Measurements from ENCODE around the gene BBS4. TPM values are rescaled to one million over a fixed set of nuclear protein-coding genes. Genes with fewer than 3 reads are reported as not detected.

BBS4 gene
- total and polyA plus RNA-seq, 9 of the 15 experiments (the other 6 are each of a cell fraction or from before 2014, with no cell fraction given): 25.1 to 80.7 (median 38.9) TPM

DNA sequence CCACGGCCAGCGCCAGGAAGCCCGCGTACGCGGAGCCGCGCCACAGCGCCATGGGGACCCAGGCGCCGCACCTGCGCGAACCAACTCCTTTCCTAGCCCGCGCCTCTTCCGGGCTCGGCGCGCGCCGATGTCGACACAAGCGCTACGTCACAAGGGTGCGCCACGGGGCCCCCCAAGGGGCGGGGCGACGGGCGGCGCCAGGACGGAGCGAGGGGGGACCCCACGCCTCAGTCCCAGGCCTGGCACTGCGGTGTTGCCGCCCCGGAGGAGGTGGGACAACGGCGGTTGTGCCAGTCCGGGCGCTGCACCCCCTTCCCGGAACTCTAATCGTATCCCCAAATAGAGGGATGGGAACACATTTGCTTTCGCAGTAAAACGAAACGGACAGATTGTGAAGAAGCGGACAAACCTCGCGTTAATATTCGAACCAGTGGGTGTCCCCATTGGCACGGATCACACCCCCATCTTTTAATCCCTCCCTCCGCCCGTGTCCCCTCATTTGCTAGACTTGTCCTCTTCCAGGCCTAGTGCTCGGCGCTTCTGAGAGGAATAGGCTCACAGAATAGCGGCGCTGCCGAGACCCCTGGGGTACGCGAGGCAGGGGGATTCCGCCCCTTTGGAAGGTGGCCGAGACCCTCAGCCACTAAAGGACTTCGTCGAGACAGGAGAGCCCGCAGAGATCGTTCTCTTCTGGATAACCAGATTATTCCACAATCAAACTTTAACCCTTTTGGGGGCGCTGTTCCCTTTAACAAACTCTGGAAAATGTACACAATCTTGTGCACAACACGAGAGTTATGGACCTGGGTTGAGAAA, 97.8 kb downstream of the BBS4 start, which contains the start of gene ADPGK (continued):
- peak; percentile 67 for TF ChIP-seq PRPF4 (IDR thresholded peaks at IDR 0.05; ENCODE audit: insufficient read depth, low read depth, low read length, poor library complexity, severe bottlenecking)
- TF ChIP-seq PCBP2 (IDR thresholded peaks at IDR 0.05; ENCODE audit: low read depth, low read length, poor library complexity, severe bottlenecking): peak; percentile 34
- TF ChIP-seq SRF (CRISPR knock-in tag; IDR thresholded peaks at IDR 0.05): peak in 1 of 2 experiments; percentile 62; a peak in 1 of 4 replicates
- TF ChIP-seq, protein P1, sequence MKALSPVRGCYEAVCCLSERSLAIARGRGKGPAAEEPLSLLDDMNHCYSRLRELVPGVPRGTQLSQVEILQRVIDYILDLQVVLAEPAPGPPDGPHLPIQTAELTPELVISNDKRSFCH (CRISPR knock-in tag; IDR thresholded peaks at IDR 0.05): no peak
- TF ChIP-seq, protein P1 (tag; IDR thresholded peaks at IDR 0.05): 0 out of 2 replicates have a peak, but pooled peaks have one; percentile 19
- peak; percentile 100 for TF ChIP-seq ELF2 (CRISPR knock-in tag; IDR thresholded peaks at IDR 0.05)
- peak; percentile 30 for TF ChIP-seq CHD4 (IDR thresholded peaks at IDR 0.05; ENCODE audit: insufficient read depth, insufficient replicate concordance, low read depth, low read length, poor library complexity, severe bottlenecking)

DNA sequence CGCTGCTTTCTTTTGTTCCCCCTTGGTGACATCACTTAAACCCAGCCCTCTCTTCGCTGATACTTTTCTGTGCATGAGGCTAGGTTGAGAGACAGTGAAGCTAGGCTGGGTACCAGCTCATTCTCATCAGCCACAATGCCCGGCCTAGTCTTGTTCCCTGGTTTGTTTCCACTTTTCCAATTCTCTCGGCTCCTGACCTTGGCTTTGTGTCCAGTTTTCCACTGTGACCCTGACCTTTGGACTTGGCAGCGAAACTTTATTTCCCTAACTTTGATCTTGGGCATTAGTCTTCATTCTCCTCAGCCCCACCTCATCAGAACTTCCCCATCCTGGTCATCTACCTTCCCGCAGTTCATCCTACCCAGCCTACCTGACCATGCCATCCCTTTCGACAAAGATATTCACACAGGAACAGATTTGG, 98.5 kb downstream of the BBS4 start:
- Histone ChIP-seq H3K79me2 (ENCODE audit: control insufficient read depth, insufficient read depth, low read length) (peaks cover 39% of the 10 kb centered on the region), H3K27ac (ENCODE audit: extremely low read depth, low read depth, low read length) (no peak overlapping the region; the same call in 2 of the 3 replicates), H3K9ac (ENCODE audit: insufficient read depth in 1 of 2, low read depth in 2 of 2, low read length in 2 of 2) (peak overlapping the region; percentile 27 to 87; a peak in 3 of 4 replicates), H3K9me1 (ENCODE audit: control insufficient read depth, insufficient read depth, low read length) (no peaks in the 10 kb centered on the region), H3K9me3 (replicated peaks; ENCODE audit: control insufficient read depth, insufficient read depth, low read depth, low read length) (no peaks in the 10 kb centered on the region), H4K20me1 (replicated peaks; ENCODE audit: control insufficient read depth, insufficient read depth, low read length) (peaks cover 4% of the 10 kb centered on the region; the same call in 1 of the 2 replicates), H3K4me2 (ENCODE audit: insufficient read depth, low read length) (peak overlapping the region; percentile 95), H2AFZ (ENCODE audit: low read depth, low read length) (peak overlapping the region; percentile 99), H3K36me3 (ENCODE audit: control insufficient read depth, insufficient read depth, low read length) (peaks cover 27% of the 10 kb centered on the region; the same call in 2 of the 3 replicates), H3K4me3 (no peak overlapping the region; the same call in 1 of the 2 replicates), H3K4me1 (replicated peaks in 1 of 2; ENCODE audit: control insufficient read depth in 2 of 2, insufficient read depth in 2 of 2, low read length in 2 of 2) (peaks cover 11 to 13% of the 10 kb centered on the region in 2 experiments; a peak in 4 of 5 replicates), H3K27me3 (ENCODE audit: control insufficient read depth in 2 of 2, insufficient read depth in 2 of 2, low read length in 2 of 2) (no peaks in the 10 kb centered on the region)
- in situ Hi-C loops (cut with MboI): loop anchor here (10.0 to 25.0 kb wide), 2 partner anchors 290 to 1303 kb away; partner anchors contain the start of gene GOLGA6A
- no TSS peak for BruUV-seq (replicated peaks)
- ChIA-PET CTCF (ENCODE audit: low intra/inter-chr PET ratio) (no interaction called here), POLR2A (no interaction called here)
- ATAC-seq (no peak), FAIRE-seq (no peak), DNase-seq (ENCODE audit: extremely low read depth in 1 of 4, low spot score in 3 of 4) (no peak)
- 62% methylated on average over 7 of the region's 7 CpGs for WGBS (ENCODE audit: insufficient coverage, low coverage, missing lambda C conversion rate)
- intact Hi-C loops (cut with micrococcal nuclease): loop anchor here (10.0 kb wide), 1 partner anchor 460 kb away; no protein-coding TSS in a partner anchor
- no peak for TF ChIP-seq RCOR1 (IDR thresholded peaks at IDR 0.05; ENCODE audit: borderline replicate concordance in 1 of 2, low read depth in 2 of 2, low read length in 2 of 2)
- no peak for TF ChIP-seq RBM15 (IDR thresholded peaks at IDR 0.05; ENCODE audit: insufficient read depth, low read length)
- TF ChIP-seq FOXA3 (CRISPR knock-in tag; conservative IDR thresholded peaks at IDR 0.05 in 1 of 2, IDR thresholded peaks at IDR 0.05 in 1 of 2): 0 out of 4 replicates have a peak, but pooled peaks of 1 of the 2 experiments have one; percentile 39
- TF ChIP-seq ZNF311 (CRISPR knock-in tag; IDR thresholded peaks at IDR 0.05): no peak
- TF ChIP-seq, protein P2, sequence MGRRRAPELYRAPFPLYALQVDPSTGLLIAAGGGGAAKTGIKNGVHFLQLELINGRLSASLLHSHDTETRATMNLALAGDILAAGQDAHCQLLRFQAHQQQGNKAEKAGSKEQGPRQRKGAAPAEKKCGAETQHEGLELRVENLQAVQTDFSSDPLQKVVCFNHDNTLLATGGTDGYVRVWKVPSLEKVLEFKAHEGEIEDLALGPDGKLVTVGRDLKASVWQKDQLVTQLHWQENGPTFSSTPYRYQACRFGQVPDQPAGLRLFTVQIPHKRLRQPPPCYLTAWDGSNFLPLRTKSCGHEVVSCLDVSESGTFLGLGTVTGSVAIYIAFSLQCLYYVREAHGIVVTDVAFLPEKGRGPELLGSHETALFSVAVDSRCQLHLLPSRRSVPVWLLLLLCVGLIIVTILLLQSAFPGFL (CRISPR knock-in tag; IDR thresholded peaks at IDR 0.05): 0 out of 2 replicates have a peak, but pooled peaks have one; percentile 66

All from K562 (cell line).